Activated B cell treated with CpG ODN at 0.5 μM for 24 hours (primary cell): ENCODE results near the gene KL. TPM values are rescaled to one million over a fixed set of nuclear protein-coding genes. Genes with fewer than 3 reads are reported as not detected.

Experiments
- ATAC-seq: fragments of 200-7000 bp; cut with Tn5 transposase; one replicate; pipeline ENCODE4 v1.10.0; 2021; ENCODE audit warnings: low read depth, mild to moderate bottlenecking, moderate library complexity
- CTCF ChIA-PET: fragments of 350-600 bp; sonication (Branson Sonifier 250); formaldehyde crosslinking; loops from one replicate; lab custom pipeline; 2021; ENCODE audit warnings: antibody characterized with exemption; lab: Charles Lee
- POLR2A ChIA-PET: fragments of 350-600 bp; sonication (Branson Sonifier 250); formaldehyde crosslinking; loops from one replicate; lab custom pipeline; 2021; ENCODE audit warnings: antibody characterized with exemption; lab: Charles Lee
- DNase-seq: peaks from one replicate; pipeline ENCODE4 v3.0.0; 2022
- H3K27ac Mint-ChIP-seq: one replicate; pipeline ENCODE4 v1.8.0; 2020; ENCODE audit warnings: mixed read lengths
- H3K27me3 Mint-ChIP-seq: one replicate; pipeline ENCODE4 v1.8.0; 2021; ENCODE audit warnings: mixed read lengths
- H3K36me3 Mint-ChIP-seq: one replicate; pipeline ENCODE4 v1.8.0; 2021; ENCODE audit warnings: low read depth, mixed read lengths
- H3K4me1 Mint-ChIP-seq: one replicate; pipeline ENCODE4 v1.8.0; 2021; ENCODE audit warnings: mixed read lengths
- H3K4me3 Mint-ChIP-seq: one replicate; pipeline ENCODE4 v1.8.0; 2020; ENCODE audit warnings: mild to moderate bottlenecking, mixed read lengths
- H3K9me3 Mint-ChIP-seq: one replicate; pipeline ENCODE4 v1.8.0; 2020; ENCODE audit warnings: mixed read lengths
- CTCF ChIP-seq: fragments of 200-600 bp; IDR thresholded peaks from one replicate; pipeline ENCODE4 v1.8.0; 2022; ENCODE audit warnings: antibody characterized with exemption, mild to moderate bottlenecking
- intact Hi-C: fragments of 100-400 bp; cut with micrococcal nuclease; formaldehyde crosslinking; loops from one replicate; pipeline ENCODE4 v1.15.1; 2024
- total RNA-seq: library from RNA; stranded (reverse); gene quantifications from 2 replicates; pipeline ENCODE4 v1.2.3, GENCODE V29; 2022

Gene KL
- total RNA-seq, 1 donor from 2014 or later: 0.07 TPM

GRCh38 chr13:33015791-33016323, 366 bp upstream of the KL start:
- no peak for ATAC-seq
- H3K27ac Mint-ChIP-seq: no peak overlapping the region
- intact Hi-C loops: loop anchor here (10.0 kb wide), 1 partner anchor 431 kb away; the partner anchor contains the start of gene PDS5B

GRCh38 chr13:33017323-33017929, 1.2 kb downstream of the KL start:
- ChIA-PET CTCF (no interaction called here), POLR2A (no interaction called here)
- intact Hi-C loops: loop anchor here (10.0 kb wide), 1 partner anchor 433 kb away; the partner anchor contains the start of gene PDS5B
- Mint-ChIP-seq H3K36me3 (no peaks in the 10 kb centered on the region), H3K4me3 (peak overlapping the region; percentile 30), H3K27ac (no peak overlapping the region), H3K4me1 (peaks cover 13% of the 10 kb centered on the region), H3K9me3 (no peaks in the 10 kb centered on the region), H3K27me3 (peaks cover 59% of the 10 kb centered on the region)
- ATAC-seq (peak; percentile 28), DNase-seq (no peak)
- TF ChIP-seq CTCF: no peak

More at GRCh38 chr13:33015791-33016323, 366 bp upstream of the KL start:
- DNase-seq: no peak
- ChIA-PET CTCF (no interaction called here), POLR2A (no interaction called here)
- no peak for TF ChIP-seq CTCF
- Mint-ChIP-seq H3K27me3 (peaks cover 65% of the 10 kb centered on the region), H3K9me3 (no peaks in the 10 kb centered on the region), H3K4me1 (peaks cover 13% of the 10 kb centered on the region), H3K36me3 (no peaks in the 10 kb centered on the region), H3K4me3 (peak overlapping the region; percentile 9)

GRCh38 chr13:33018886-33019285, 2.7 kb downstream of the KL start:
- intact Hi-C loops: loop anchor here (10.0 kb wide), 1 partner anchor 434 kb away; the partner anchor contains the start of gene PDS5B
- H3K9me3 Mint-ChIP-seq: no peaks in the 10 kb centered on the region

GRCh38 chr13:33022986-33023385, 6.8 kb downstream of the KL start:
- DNase-seq (no peak), ATAC-seq (no peak)
- POLR2A ChIA-PET: no interaction called here
- Mint-ChIP-seq H3K9me3 (no peaks in the 10 kb centered on the region), H3K27ac (no peak overlapping the region), H3K36me3 (no peaks in the 10 kb centered on the region), H3K27me3 (peaks cover 39% of the 10 kb centered on the region), H3K4me3 (no peak overlapping the region), H3K4me1 (no peaks in the 10 kb centered on the region)
- CTCF ChIA-PET: no interaction called here
- TF ChIP-seq CTCF: no peak
- intact Hi-C loops: no loop called here

More at GRCh38 chr13:33018886-33019285, 2.7 kb downstream of the KL start:
- TF ChIP-seq CTCF: no peak
- ATAC-seq: no peak
- ChIA-PET POLR2A (no interaction called here), CTCF (no interaction called here)
- H3K36me3 Mint-ChIP-seq: no peaks in the 10 kb centered on the region
- no peak overlapping the region for H3K27ac Mint-ChIP-seq
- peaks cover 58% of the 10 kb centered on the region for H3K27me3 Mint-ChIP-seq
- H3K4me3 Mint-ChIP-seq: no peak overlapping the region
- DNase-seq: no peak
- peaks cover 13% of the 10 kb centered on the region for H3K4me1 Mint-ChIP-seq

GRCh38 chr13:33025220-33025744, 9.1 kb downstream of the KL start:
- no peak for ATAC-seq
- no peaks in the 10 kb centered on the region for H3K4me1 Mint-ChIP-seq
- POLR2A ChIA-PET: no interaction called here
- intact Hi-C loops: no loop called here
- H3K27me3 Mint-ChIP-seq: peaks cover 22% of the 10 kb centered on the region
- H3K27ac Mint-ChIP-seq: no peak overlapping the region
- no peaks in the 10 kb centered on the region for H3K9me3 Mint-ChIP-seq
- DNase-seq: no peak
- no peak for TF ChIP-seq CTCF
- H3K36me3 Mint-ChIP-seq: no peaks in the 10 kb centered on the region
- CTCF ChIA-PET: no interaction called here
- no peak overlapping the region for H3K4me3 Mint-ChIP-seq
